K562 (cell line): Measurements from ENCODE around the gene CEND1. TPM values are rescaled to one million over a fixed set of nuclear protein-coding genes. Genes with fewer than 3 reads are reported as not detected.

Experiments
- ATF7 ChIP-seq: fragments of 450-650 bp; IDR thresholded peaks from 2 replicates; pipeline ENCODE4 v1.7.1; 2014; ENCODE audit warnings: mild to moderate bottlenecking, moderate library complexity
- CHD2 ChIP-seq: IDR thresholded peaks from 2 replicates; pipeline ENCODE4 v1.6.1; 2011; ENCODE audit warnings: low read depth, low read length
- ETV1 ChIP-seq: fragments of 450-650 bp; conservative IDR thresholded peaks from 2 replicates; pipeline ENCODE4 v1.6.1; 2016; ENCODE audit warnings: missing genetic modification characterization, control low read depth, low read depth, missing compliant biosample characterization
- FOXM1 ChIP-seq, 2 experiments: fragments of 450-650 bp in 1 of 2; sonication (generic) in 1 of 2; formaldehyde crosslinking in 1 of 2; IDR thresholded peaks; 2 replicates each; pipeline versions ENCODE4 v1.6.1 to v1.9.0; 2017 to 2022; ENCODE audit warnings: low read depth in 2 of 2, mild to moderate bottlenecking in 2 of 2, missing genetic modification reagents in 1 of 2, moderate library complexity in 1 of 2
- GATA2 ChIP-seq: sonication (generic); formaldehyde crosslinking; IDR thresholded peaks from 2 replicates; pipeline ENCODE4 v1.4.0; 2020; ENCODE audit warnings: mild to moderate bottlenecking, missing genetic modification reagents
- RBBP5 ChIP-seq: fragments of 200-600 bp; sonication (generic); IDR thresholded peaks from 2 replicates; pipeline ENCODE4 v1.6.1; 2012; ENCODE audit warnings: borderline replicate concordance, mild to moderate bottlenecking, low read length, control low read depth, inconsistent platforms; ENCODE audit not compliant: insufficient read depth, poor library complexity, severe bottlenecking
- RHOXF2B ChIP-seq: fragments of 250-450 bp; sonication (Bioruptor Pico); conservative IDR thresholded peaks from 2 replicates; pipeline ENCODE4 v1.5.1; 2021
- U2AF1 ChIP-seq: fragments of 200-400 bp; formaldehyde crosslinking; optimal IDR thresholded peaks from 2 replicates; pipeline ENCODE3; 2017; ENCODE audit warnings: mild to moderate bottlenecking, low read depth, low read length, moderate library complexity
- ZNF146 ChIP-seq: IDR thresholded peaks from one replicate; pipeline ENCODE4 v1.6.1; 2018; ENCODE audit warnings: missing compliant biosample characterization; ENCODE audit not compliant: unreplicated experiment
- ZNF311 ChIP-seq: fragments of 250-450 bp; sonication (Bioruptor Pico); IDR thresholded peaks from 2 replicates; pipeline ENCODE4 v1.4.0; 2020; ENCODE audit warnings: mild to moderate bottlenecking, moderate library complexity
- ZNF780A ChIP-seq: fragments of 250-450 bp; sonication (Bioruptor Pico); IDR thresholded peaks from 2 replicates; pipeline ENCODE4 v1.5.0; 2021; ENCODE audit warnings: mild to moderate bottlenecking
- polyA plus RNA-seq, 8 experiments: library from polyadenylated mRNA; depleted of rRNA in 4 of 8; stranded (reverse) in 5 of 8; unstranded in 3 of 8; fragments of >200 nt; fragmentation: Nextera tagmentation in 2 of 8; fragmentation: Illumina TruSeq in 1 of 8; extraction: Ambion mirVana in 2 of 8; extraction: Trizol in 1 of 8; gene quantifications; 2 replicates each; pipeline versions ENCODE4 v1.2.1 to v1.2.3, GENCODE V29; 2011 to 2014; ENCODE audit warnings: inconsistent platforms in 1 of 8, missing spikeins in 1 of 8
- total RNA-seq, 7 experiments: library from RNA; depleted of rRNA in 6 of 7; stranded (reverse); fragments of >200 nt in 6 of 7; fragmentation: Illumina TruSeq in 2 of 7; extraction: Trizol in 2 of 7; gene quantifications; 2 replicates each; pipeline versions ENCODE4 v1.2.1 to v1.2.3, GENCODE V29; 2011 to 2021; ENCODE audit warnings: low replicate concordance in 1 of 7
- TF ChIP-seq, protein P1 (sequence below): fragments of 450-650 bp; IDR thresholded peaks from 2 replicates; pipeline ENCODE4 v1.6.1; 2017; ENCODE audit warnings: antibody characterized with exemption, mild to moderate bottlenecking
- TF ChIP-seq, protein P2 (sequence below): fragments of 250-450 bp; sonication (Bioruptor Pico); IDR thresholded peaks from 2 replicates; pipeline ENCODE4 v1.8.0; 2021; ENCODE audit warnings: mild to moderate bottlenecking, moderate library complexity
- TF ChIP-seq, protein P3 (sequence below): fragments of 250-450 bp; sonication (Bioruptor Pico); IDR thresholded peaks from 2 replicates; pipeline ENCODE4 v1.5.0; 2021
- TF ChIP-seq, protein P4 (sequence below): fragments of 250-450 bp; sonication (Bioruptor Pico); IDR thresholded peaks from 2 replicates; pipeline ENCODE4 v1.5.0; 2021
- TF ChIP-seq, protein P5 (sequence below): sonication (generic); formaldehyde crosslinking; IDR thresholded peaks from 2 replicates; pipeline ENCODE4 v1.8.0; 2022; ENCODE audit warnings: mild to moderate bottlenecking, missing genetic modification reagents

The CEND1 gene
- total and polyA plus RNA-seq, 9 of the 15 experiments (the other 6 are each of a cell fraction or from before 2014, with no cell fraction given) = 0.13 to 0.18 (median 0.16) TPM; not detected in 6

DNA sequence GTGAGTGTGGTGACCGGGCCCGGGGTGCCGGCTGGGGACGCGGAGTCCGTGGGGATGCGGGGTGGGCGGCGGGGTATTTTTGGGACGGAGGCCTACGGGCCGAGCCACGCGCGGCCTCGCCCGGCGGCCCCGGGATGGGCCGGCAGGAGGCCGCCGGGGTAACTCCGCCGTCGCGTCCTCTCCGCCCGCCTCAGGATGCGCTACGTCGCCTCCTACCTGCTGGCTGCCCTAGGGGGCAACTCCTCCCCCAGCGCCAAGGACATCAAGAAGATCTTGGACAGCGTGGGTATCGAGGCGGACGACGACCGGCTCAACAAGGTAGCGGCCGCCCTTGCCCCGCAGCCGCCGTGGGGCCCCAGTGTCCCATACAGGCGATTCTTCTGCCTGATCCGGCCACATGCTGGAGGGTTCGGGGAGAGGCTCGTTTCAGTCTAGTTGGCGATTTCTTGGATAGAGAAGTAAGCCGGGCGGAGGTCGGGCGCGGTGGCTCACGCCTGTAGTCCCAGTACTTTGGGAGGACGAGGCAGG is 20.2 kb upstream of the CEND1 start (continued):
- TF ChIP-seq, protein P1, sequence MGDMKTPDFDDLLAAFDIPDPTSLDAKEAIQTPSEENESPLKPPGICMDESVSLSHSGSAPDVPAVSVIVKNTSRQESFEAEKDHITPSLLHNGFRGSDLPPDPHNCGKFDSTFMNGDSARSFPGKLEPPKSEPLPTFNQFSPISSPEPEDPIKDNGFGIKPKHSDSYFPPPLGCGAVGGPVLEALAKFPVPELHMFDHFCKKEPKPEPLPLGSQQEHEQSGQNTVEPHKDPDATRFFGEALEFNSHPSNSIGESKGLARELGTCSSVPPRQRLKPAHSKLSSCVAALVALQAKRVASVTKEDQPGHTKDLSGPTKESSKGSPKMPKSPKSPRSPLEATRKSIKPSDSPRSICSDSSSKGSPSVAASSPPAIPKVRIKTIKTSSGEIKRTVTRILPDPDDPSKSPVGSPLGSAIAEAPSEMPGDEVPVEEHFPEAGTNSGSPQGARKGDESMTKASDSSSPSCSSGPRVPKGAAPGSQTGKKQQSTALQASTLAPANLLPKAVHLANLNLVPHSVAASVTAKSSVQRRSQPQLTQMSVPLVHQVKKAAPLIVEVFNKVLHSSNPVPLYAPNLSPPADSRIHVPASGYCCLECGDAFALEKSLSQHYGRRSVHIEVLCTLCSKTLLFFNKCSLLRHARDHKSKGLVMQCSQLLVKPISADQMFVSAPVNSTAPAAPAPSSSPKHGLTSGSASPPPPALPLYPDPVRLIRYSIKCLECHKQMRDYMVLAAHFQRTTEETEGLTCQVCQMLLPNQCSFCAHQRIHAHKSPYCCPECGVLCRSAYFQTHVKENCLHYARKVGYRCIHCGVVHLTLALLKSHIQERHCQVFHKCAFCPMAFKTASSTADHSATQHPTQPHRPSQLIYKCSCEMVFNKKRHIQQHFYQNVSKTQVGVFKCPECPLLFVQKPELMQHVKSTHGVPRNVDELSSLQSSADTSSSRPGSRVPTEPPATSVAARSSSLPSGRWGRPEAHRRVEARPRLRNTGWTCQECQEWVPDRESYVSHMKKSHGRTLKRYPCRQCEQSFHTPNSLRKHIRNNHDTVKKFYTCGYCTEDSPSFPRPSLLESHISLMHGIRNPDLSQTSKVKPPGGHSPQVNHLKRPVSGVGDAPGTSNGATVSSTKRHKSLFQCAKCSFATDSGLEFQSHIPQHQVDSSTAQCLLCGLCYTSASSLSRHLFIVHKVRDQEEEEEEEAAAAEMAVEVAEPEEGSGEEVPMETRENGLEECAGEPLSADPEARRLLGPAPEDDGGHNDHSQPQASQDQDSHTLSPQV = no peak
- TF ChIP-seq ZNF780A (no peak), RBBP5 (peak; percentile 55), U2AF1 (peak; percentile 72), ETV1 (tag) (no peak), FOXM1 (IDR thresholded peaks at IDR 0.05; ENCODE audit: low read depth) (no peak), FOXM1 (CRISPR knock-in tag; IDR thresholded peaks at IDR 0.05; ENCODE audit: low read depth) (no peak), ATF7 (no peak), CHD2 (no peak), ZNF311 (CRISPR knock-in tag) (no peak), ZNF146 (no peak), GATA2 (CRISPR knock-in tag) (no peak), RHOXF2B (CRISPR knock-in tag) (no peak)
- TF ChIP-seq, protein P2, sequence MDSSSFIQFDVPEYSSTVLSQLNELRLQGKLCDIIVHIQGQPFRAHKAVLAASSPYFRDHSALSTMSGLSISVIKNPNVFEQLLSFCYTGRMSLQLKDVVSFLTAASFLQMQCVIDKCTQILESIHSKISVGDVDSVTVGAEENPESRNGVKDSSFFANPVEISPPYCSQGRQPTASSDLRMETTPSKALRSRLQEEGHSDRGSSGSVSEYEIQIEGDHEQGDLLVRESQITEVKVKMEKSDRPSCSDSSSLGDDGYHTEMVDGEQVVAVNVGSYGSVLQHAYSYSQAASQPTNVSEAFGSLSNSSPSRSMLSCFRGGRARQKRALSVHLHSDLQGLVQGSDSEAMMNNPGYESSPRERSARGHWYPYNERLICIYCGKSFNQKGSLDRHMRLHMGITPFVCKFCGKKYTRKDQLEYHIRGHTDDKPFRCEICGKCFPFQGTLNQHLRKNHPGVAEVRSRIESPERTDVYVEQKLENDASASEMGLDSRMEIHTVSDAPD (CRISPR knock-in tag) = no peak
- TF ChIP-seq, protein P3, sequence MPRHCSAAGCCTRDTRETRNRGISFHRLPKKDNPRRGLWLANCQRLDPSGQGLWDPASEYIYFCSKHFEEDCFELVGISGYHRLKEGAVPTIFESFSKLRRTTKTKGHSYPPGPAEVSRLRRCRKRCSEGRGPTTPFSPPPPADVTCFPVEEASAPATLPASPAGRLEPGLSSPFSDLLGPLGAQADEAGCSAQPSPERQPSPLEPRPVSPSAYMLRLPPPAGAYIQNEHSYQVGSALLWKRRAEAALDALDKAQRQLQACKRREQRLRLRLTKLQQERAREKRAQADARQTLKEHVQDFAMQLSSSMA = no peak
- TF ChIP-seq, protein P4, sequence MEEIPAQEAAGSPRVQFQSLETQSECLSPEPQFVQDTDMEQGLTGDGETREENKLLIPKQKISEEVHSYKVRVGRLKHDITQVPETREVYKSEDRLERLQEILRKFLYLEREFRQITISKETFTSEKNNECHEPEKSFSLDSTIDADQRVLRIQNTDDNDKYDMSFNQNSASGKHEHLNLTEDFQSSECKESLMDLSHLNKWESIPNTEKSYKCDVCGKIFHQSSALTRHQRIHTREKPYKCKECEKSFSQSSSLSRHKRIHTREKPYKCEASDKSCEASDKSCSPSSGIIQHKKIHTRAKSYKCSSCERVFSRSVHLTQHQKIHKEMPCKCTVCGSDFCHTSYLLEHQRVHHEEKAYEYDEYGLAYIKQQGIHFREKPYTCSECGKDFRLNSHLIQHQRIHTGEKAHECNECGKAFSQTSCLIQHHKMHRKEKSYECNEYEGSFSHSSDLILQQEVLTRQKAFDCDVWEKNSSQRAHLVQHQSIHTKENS (CRISPR knock-in tag) = no peak
- TF ChIP-seq, protein P5, sequence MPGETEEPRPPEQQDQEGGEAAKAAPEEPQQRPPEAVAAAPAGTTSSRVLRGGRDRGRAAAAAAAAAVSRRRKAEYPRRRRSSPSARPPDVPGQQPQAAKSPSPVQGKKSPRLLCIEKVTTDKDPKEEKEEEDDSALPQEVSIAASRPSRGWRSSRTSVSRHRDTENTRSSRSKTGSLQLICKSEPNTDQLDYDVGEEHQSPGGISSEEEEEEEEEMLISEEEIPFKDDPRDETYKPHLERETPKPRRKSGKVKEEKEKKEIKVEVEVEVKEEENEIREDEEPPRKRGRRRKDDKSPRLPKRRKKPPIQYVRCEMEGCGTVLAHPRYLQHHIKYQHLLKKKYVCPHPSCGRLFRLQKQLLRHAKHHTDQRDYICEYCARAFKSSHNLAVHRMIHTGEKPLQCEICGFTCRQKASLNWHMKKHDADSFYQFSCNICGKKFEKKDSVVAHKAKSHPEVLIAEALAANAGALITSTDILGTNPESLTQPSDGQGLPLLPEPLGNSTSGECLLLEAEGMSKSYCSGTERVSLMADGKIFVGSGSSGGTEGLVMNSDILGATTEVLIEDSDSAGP (CRISPR knock-in tag) = no peak
